Measurements from ENCODE around the gene PEAK1.

Gene PEAK1

DNA sequence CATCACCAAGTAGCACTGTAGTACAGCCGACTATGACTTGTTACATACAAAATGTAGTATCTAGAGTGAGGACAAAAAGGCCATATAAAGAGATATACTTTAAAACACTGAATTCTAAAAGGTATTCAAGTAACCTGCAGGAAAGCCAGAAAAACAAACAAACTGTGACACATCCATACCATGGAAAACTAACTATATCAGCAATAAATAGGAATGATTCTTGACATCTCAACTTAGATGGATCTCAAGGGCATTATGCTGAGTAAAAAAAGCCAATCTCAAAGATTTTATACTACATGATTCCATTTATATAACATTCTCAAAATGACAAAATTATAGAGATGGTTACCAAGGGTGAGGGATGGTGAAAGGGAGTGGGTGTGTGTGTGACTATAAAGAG lies 143.0 kb downstream of the PEAK1 start:
- Histone ChIP-seq H3K4me3 (ENCODE audit: low read depth, low read length) (no peak overlapping the region), H3K27ac (ENCODE audit: extremely low read depth, low read depth, low read length) (no peak overlapping the region), H3K36me3 (ENCODE audit: control insufficient read depth in 2 of 2, insufficient read depth in 1 of 2, low read length in 2 of 2) (no peaks in the 10 kb centered on the region; a peak in 1 of 3 replicates), H3K4me1 (ENCODE audit: control insufficient read depth, insufficient read depth, low read length) (no peaks in the 10 kb centered on the region), H3K9me3 (ENCODE audit: control insufficient read depth, insufficient read depth, low read depth, low read length) (no peaks in the 10 kb centered on the region; the same call in 1 of the 2 replicates)
- ChIA-PET CTCF (no interaction called here), POLR2A (no interaction called here)
- TF ChIP-seq BCL11A (tag by site-specific recombination; IDR thresholded peaks at IDR 0.05; ENCODE audit: low read depth) (no peak), ZNF521 (tag by site-specific recombination; IDR thresholded peaks at IDR 0.05) (no peak), ZNF140 (tag by site-specific recombination; IDR thresholded peaks at IDR 0.05) (no peak), ZNF48 (tag by site-specific recombination; IDR thresholded peaks at IDR 0.05) (no peak), HOXC10 (CRISPR knock-in tag; IDR thresholded peaks at IDR 0.05) (no peak), SP3 (tag by site-specific recombination; IDR thresholded peaks at IDR 0.05) (no peak), ZNF544 (tag by site-specific recombination; IDR thresholded peaks at IDR 0.05) (no peak), ZNF266 (tag by site-specific recombination; IDR thresholded peaks at IDR 0.05; ENCODE audit: low read depth) (no peak), ZBTB7A (tag by site-specific recombination; IDR thresholded peaks at IDR 0.05; ENCODE audit: low read depth) (no peak), ZNF830 (tag by site-specific recombination; IDR thresholded peaks at IDR 0.05; ENCODE audit: low read depth) (no peak), ZBTB20 (tag by site-specific recombination; IDR thresholded peaks at IDR 0.05) (no peak), ZNF311 (tag by site-specific recombination; IDR thresholded peaks at IDR 0.05; ENCODE audit: borderline replicate concordance) (no peak), ZNF274 (IDR thresholded peaks at IDR 0.05; ENCODE audit: low read length) (no peak), ZNF274 (tag by site-specific recombination; IDR thresholded peaks at IDR 0.05; ENCODE audit: borderline replicate concordance) (no peak), ZNF248 (tag by site-specific recombination; IDR thresholded peaks at IDR 0.05) (no peak), GLIS2 (tag by site-specific recombination; IDR thresholded peaks at IDR 0.05) (no peak), ZNF621 (tag by site-specific recombination; IDR thresholded peaks at IDR 0.05) (no peak)
- TF ChIP-seq, protein P1, sequence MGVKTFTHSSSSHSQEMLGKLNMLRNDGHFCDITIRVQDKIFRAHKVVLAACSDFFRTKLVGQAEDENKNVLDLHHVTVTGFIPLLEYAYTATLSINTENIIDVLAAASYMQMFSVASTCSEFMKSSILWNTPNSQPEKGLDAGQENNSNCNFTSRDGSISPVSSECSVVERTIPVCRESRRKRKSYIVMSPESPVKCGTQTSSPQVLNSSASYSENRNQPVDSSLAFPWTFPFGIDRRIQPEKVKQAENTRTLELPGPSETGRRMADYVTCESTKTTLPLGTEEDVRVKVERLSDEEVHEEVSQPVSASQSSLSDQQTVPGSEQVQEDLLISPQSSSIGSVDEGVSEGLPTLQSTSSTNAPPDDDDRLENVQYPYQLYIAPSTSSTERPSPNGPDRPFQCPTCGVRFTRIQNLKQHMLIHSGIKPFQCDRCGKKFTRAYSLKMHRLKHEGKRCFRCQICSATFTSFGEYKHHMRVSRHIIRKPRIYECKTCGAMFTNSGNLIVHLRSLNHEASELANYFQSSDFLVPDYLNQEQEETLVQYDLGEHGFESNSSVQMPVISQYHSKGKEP (tag by site-specific recombination; IDR thresholded peaks at IDR 0.05), result no peak
- TF ChIP-seq, protein P2, sequence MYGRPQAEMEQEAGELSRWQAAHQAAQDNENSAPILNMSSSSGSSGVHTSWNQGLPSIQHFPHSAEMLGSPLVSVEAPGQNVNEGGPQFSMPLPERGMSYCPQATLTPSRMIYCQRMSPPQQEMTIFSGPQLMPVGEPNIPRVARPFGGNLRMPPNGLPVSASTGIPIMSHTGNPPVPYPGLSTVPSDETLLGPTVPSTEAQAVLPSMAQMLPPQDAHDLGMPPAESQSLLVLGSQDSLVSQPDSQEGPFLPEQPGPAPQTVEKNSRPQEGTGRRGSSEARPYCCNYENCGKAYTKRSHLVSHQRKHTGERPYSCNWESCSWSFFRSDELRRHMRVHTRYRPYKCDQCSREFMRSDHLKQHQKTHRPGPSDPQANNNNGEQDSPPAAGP (tag by site-specific recombination; IDR thresholded peaks at IDR 0.05), result no peak
- TF ChIP-seq, protein P3, sequence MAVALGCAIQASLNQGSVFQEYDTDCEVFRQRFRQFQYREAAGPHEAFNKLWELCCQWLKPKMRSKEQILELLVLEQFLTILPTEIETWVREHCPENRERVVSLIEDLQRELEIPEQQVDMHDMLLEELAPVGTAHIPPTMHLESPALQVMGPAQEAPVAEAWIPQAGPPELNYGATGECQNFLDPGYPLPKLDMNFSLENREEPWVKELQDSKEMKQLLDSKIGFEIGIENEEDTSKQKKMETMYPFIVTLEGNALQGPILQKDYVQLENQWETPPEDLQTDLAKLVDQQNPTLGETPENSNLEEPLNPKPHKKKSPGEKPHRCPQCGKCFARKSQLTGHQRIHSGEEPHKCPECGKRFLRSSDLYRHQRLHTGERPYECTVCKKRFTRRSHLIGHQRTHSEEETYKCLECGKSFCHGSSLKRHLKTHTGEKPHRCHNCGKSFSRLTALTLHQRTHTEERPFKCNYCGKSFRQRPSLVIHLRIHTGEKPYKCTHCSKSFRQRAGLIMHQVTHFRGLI (tag by site-specific recombination; IDR thresholded peaks at IDR 0.05), result no peak

DNA sequence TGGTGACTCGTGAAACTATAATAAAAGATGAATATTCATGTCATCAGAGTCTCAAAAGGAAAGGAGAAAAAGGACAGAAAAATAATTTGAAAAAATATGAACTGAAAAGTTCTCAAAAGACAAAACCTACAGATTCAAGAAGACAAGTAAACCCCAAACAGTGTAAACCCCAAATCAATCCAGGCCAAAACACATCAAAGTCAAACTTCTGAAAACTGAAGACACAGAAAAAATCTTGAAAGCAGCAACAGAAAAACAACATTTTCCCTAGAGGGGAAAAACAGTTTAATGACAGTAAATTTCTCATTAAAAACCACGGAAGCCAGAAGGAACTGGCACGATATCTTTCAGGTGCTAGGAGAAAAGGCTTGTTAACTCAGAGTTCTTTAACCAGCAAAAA lies 143.8 kb downstream of the PEAK1 start:
- ChIA-PET CTCF (no interaction called here), POLR2A (no interaction called here)
- H3K27ac ChIP-seq (ENCODE audit: extremely low read depth, low read depth, low read length), result no peak overlapping the region
- no peaks in the 10 kb centered on the region; a peak in 1 of 3 replicates for H3K36me3 ChIP-seq (ENCODE audit: control insufficient read depth in 2 of 2, insufficient read depth in 1 of 2, low read length in 2 of 2)
- no peak overlapping the region for H3K4me3 ChIP-seq (ENCODE audit: low read depth, low read length)
- H3K9me3 ChIP-seq (ENCODE audit: control insufficient read depth, insufficient read depth, low read depth, low read length), result no peaks in the 10 kb centered on the region; the same call in 1 of the 2 replicates
- no peaks in the 10 kb centered on the region for H3K4me1 ChIP-seq (ENCODE audit: control insufficient read depth, insufficient read depth, low read length)
- TF ChIP-seq OVOL3 (tag by site-specific recombination; IDR thresholded peaks at IDR 0.05) (no peak), ZNF747 (tag by site-specific recombination; IDR thresholded peaks at IDR 0.05) (no peak), ZNF677 (tag by site-specific recombination; IDR thresholded peaks at IDR 0.05) (no peak), ZNF211 (tag by site-specific recombination; IDR thresholded peaks at IDR 0.05; ENCODE audit: low read depth) (no peak), ZNF571 (tag by site-specific recombination; IDR thresholded peaks at IDR 0.05) (no peak), EGR2 (tag by site-specific recombination; IDR thresholded peaks at IDR 0.05; ENCODE audit: low read depth) (no peak), ZNF302 (tag by site-specific recombination; IDR thresholded peaks at IDR 0.05; ENCODE audit: low read depth) (no peak), ZNF792 (tag by site-specific recombination; IDR thresholded peaks at IDR 0.05) (no peak), ZNF548 (tag by site-specific recombination; IDR thresholded peaks at IDR 0.05) (no peak), ZNF660 (tag by site-specific recombination; IDR thresholded peaks at IDR 0.05) (no peak), ZNF335 (tag by site-specific recombination; conservative IDR thresholded peaks at IDR 0.05) (no peak), KLF8 (tag by site-specific recombination; IDR thresholded peaks at IDR 0.05) (no peak), ZNF19 (tag by site-specific recombination; IDR thresholded peaks at IDR 0.05; ENCODE audit: low read depth) (no peak), SALL2 (tag by site-specific recombination; IDR thresholded peaks at IDR 0.05; ENCODE audit: borderline replicate concordance) (no peak)
- TF ChIP-seq, protein P4, sequence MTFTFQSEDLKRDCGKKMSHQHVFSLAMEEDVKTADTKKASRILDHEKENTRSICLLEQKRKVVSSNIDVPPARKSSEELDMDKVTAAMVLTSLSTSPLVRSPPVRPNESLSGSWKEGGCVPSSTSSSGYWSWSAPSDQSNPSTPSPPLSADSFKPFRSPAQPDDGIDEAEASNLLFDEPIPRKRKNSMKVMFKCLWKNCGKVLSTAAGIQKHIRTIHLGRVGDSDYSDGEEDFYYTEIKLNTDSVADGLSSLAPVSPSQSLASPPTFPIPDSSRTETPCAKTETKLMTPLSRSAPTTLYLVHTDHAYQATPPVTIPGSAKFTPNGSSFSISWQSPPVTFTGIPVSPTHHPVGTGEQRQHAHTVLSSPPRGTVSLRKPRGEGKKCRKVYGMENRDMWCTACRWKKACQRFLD (tag by site-specific recombination; IDR thresholded peaks at IDR 0.05), result no peak

Measured in HEK293 (cell line).